Upper lobe of left lung (tissue), 4 donors: ENCODE results near the gene MVK.

ENCODE experiments used
- POLR2A ChIP-seq, 4 donors: fragments of 450-650 bp; IDR thresholded peaks; one replicate each; pipeline ENCODE4 v1.5.1; 2016 to 2017; ENCODE audit warnings: antibody characterized with exemption in 4 of 4, mild to moderate bottlenecking in 2 of 4
- POLR2AphosphoS5 ChIP-seq, 2 donors: sonication (generic); formaldehyde crosslinking; IDR thresholded peaks; one replicate each; pipeline ENCODE4 v1.5.1; 2017; ENCODE audit warnings: antibody characterized with exemption in 2 of 2
- TF ChIP-seq, protein P1 (sequence below), 6 experiments: fragments of 450-650 bp in 4 of 6; fragments of 200-600 bp in 2 of 6; sonication (generic) in 2 of 6; IDR thresholded peaks; one replicate each; pipeline ENCODE4 v1.5.1; 2016 to 2019; ENCODE audit warnings: antibody characterized with exemption in 6 of 6

DNA sequence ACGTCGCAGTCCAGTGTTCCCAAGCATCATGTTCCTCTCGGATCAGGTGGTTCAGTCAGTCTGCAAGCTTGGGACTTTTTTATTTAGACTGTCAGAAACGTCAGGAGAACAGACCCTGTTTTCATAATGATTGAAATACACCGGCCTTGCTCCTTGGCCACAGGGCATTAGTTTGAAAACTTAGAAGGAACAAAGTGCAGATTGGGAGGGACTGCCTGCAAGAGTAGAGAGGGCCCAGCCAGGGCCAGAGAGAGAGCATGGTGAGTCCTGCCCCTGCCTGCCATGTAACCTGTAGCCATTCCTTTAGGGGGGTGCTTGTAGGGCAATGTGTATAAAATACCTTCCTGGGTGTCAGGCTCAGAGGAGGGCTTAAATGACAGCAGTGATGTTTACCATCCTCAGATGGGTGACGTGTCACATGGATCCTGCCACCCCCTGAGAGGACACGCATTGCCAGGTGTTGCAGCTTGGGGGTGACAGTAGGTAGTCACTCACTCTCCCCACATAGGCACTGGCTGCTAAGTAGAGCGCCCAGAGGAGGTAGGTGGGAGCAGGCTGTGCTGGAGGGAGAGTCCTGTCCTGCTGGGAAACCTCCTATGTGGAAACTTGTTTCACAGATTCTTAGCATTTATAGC, 46.0 kb upstream of the MVK start:
- TF ChIP-seq, protein P1, sequence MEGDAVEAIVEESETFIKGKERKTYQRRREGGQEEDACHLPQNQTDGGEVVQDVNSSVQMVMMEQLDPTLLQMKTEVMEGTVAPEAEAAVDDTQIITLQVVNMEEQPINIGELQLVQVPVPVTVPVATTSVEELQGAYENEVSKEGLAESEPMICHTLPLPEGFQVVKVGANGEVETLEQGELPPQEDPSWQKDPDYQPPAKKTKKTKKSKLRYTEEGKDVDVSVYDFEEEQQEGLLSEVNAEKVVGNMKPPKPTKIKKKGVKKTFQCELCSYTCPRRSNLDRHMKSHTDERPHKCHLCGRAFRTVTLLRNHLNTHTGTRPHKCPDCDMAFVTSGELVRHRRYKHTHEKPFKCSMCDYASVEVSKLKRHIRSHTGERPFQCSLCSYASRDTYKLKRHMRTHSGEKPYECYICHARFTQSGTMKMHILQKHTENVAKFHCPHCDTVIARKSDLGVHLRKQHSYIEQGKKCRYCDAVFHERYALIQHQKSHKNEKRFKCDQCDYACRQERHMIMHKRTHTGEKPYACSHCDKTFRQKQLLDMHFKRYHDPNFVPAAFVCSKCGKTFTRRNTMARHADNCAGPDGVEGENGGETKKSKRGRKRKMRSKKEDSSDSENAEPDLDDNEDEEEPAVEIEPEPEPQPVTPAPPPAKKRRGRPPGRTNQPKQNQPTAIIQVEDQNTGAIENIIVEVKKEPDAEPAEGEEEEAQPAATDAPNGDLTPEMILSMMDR (IDR thresholded peaks at IDR 0.05): no peak
- TF ChIP-seq POLR2AphosphoS5 (IDR thresholded peaks at IDR 0.05) (no peak), POLR2A (IDR thresholded peaks at IDR 0.05) (no peak)
